ENCODE measurements around the gene NECAB3. TPM values are rescaled to one million over a fixed set of nuclear protein-coding genes. Genes with fewer than 3 reads are reported as not detected.

The NECAB3 gene
- total RNA-seq, 1 experiment from 2014 or later: 43.5 TPM

DNA sequence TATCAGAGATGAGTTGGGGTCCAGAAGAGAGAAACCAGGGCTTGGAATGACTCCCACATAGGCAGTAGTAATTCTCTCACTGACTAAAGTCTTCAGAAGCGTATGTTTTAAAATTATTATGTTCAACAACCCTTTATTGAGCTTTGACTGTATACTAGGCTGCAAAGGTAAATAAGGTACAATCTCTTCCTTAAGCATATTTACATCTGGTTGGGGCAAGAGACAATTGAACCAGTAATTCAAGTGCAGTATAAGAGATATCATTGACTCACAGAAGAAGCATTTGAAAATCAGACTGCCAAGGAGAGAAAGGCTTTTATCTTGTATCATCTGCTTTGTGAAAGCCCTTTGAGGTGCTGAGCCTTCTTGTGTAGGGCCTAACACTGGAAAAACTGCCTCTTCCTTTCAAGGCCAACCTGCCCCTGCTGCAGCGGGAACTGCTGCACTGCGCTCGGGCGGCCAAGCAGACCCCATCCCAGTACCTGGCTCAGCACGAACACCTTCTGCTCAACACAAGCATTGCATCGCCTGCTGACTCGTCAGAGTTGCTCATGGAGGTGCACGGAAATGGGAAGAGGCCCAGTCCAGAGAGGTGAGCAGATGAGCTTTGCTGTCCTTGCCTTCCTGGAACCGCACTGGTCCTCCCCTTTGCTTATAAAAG lies 51.4 kb downstream of the NECAB3 start:
- H2AFZ ChIP-seq (ENCODE audit: low read length): no peak overlapping the region
- no peak overlapping the region for H3K9ac ChIP-seq (ENCODE audit: low read length)
- H4K20me1 ChIP-seq (ENCODE audit: low read length): no peaks in the 10 kb centered on the region
- H3K36me3 ChIP-seq (ENCODE audit: low read depth, low read length): peaks cover 7% of the 10 kb centered on the region; the same call in 1 of the 2 replicates
- no peaks in the 10 kb centered on the region for H3K9me3 ChIP-seq (ENCODE audit: low read length)
- no peaks in the 10 kb centered on the region for H3K27me3 ChIP-seq (ENCODE audit: low read length)
- DNase-seq (no peak), ATAC-seq (no peak)
- H3K4me3 ChIP-seq (ENCODE audit: low read length): no peak overlapping the region
- H3K27ac ChIP-seq (ENCODE audit: low read length): no peak overlapping the region
- no peaks in the 10 kb centered on the region for H3K79me2 ChIP-seq (ENCODE audit: low read length)
- BruUV-seq (replicated peaks): no TSS peak
- ChIA-PET CTCF (no interaction called here), POLR2A (ENCODE audit: unreplicated experiment) (interaction anchor here (0.6 kb wide), 1 partner anchor 96 kb away, joined by 4 read pairs; no protein-coding TSS in a partner anchor)
- no peaks in the 10 kb centered on the region for H3F3A ChIP-seq (ENCODE audit: low read length, unreplicated experiment)
- no peaks in the 10 kb centered on the region for H3K9me2 ChIP-seq (replicated peaks; ENCODE audit: low read length)
- no peak for TF ChIP-seq EZH2 (IDR thresholded peaks at IDR 0.05; ENCODE audit: low read length, unreplicated experiment)
- no peaks in the 10 kb centered on the region for H3K4me1 ChIP-seq (ENCODE audit: insufficient read depth, low read length)
- intact Hi-C loops (cut with micrococcal nuclease): no loop called here
- H3K4me2 ChIP-seq (ENCODE audit: low read length): no peak overlapping the region

DNA sequence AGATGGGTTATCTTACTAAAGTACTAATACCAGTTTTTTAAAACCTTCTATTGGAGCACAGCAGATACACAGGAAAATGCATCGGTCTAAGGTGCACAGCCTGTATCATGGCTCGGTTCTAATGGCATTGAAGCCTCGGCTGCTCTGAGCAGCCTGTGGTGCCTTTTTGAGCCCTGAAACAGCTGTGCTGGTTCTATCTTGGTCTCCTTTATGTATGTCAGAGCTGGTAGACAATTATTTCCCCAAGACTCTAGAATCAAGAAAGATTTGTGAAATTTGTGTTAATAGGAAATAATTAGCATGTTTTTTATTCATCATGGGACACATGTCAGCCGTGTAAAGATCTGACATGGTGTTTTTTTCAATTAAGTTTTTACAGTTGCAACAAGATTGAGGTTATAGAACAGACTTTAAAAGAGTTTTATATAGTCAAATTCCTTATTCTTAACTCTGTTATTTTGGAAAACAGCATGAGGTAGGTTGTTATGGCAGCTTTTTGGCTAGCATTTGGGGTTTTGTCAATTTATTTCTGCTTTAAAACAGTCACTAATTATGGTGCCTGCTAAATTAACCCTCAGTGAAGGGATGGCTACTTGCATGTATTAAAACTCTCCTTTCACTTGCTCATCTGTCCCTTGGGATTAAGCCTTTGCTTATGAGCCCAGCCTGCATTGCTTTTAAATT lies 52.4 kb downstream of the NECAB3 start:
- ChIA-PET CTCF (no interaction called here), POLR2A (ENCODE audit: unreplicated experiment) (no interaction called here)
- Histone ChIP-seq H3F3A (ENCODE audit: low read length, unreplicated experiment) (no peaks in the 10 kb centered on the region), H3K4me3 (ENCODE audit: low read length) (no peak overlapping the region), H3K36me3 (ENCODE audit: low read depth, low read length) (peaks cover 9% of the 10 kb centered on the region; the same call in 1 of the 2 replicates), H3K9me2 (replicated peaks; ENCODE audit: low read length) (no peaks in the 10 kb centered on the region), H3K27ac (ENCODE audit: low read length) (no peak overlapping the region), H2AFZ (ENCODE audit: low read length) (no peak overlapping the region), H3K4me2 (ENCODE audit: low read length) (no peak overlapping the region), H4K20me1 (ENCODE audit: low read length) (no peaks in the 10 kb centered on the region), H3K9ac (ENCODE audit: low read length) (no peak overlapping the region), H3K79me2 (ENCODE audit: low read length) (no peaks in the 10 kb centered on the region), H3K4me1 (ENCODE audit: insufficient read depth, low read length) (no peaks in the 10 kb centered on the region), H3K9me3 (ENCODE audit: low read length) (no peaks in the 10 kb centered on the region), H3K27me3 (ENCODE audit: low read length) (no peaks in the 10 kb centered on the region)
- intact Hi-C loops (cut with micrococcal nuclease): no loop called here
- DNase-seq (no peak), ATAC-seq (no peak)
- BruUV-seq (replicated peaks): no TSS peak
- no peak for TF ChIP-seq EZH2 (IDR thresholded peaks at IDR 0.05; ENCODE audit: low read length, unreplicated experiment)
- TF ChIP-seq EZH2phosphoT487 (IDR thresholded peaks at IDR 0.05; ENCODE audit: borderline replicate concordance, low read length): no peak
- TF ChIP-seq, protein P1, sequence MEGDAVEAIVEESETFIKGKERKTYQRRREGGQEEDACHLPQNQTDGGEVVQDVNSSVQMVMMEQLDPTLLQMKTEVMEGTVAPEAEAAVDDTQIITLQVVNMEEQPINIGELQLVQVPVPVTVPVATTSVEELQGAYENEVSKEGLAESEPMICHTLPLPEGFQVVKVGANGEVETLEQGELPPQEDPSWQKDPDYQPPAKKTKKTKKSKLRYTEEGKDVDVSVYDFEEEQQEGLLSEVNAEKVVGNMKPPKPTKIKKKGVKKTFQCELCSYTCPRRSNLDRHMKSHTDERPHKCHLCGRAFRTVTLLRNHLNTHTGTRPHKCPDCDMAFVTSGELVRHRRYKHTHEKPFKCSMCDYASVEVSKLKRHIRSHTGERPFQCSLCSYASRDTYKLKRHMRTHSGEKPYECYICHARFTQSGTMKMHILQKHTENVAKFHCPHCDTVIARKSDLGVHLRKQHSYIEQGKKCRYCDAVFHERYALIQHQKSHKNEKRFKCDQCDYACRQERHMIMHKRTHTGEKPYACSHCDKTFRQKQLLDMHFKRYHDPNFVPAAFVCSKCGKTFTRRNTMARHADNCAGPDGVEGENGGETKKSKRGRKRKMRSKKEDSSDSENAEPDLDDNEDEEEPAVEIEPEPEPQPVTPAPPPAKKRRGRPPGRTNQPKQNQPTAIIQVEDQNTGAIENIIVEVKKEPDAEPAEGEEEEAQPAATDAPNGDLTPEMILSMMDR (conservative IDR thresholded peaks at IDR 0.05; ENCODE audit: low read depth, low read length): no peak

DNA sequence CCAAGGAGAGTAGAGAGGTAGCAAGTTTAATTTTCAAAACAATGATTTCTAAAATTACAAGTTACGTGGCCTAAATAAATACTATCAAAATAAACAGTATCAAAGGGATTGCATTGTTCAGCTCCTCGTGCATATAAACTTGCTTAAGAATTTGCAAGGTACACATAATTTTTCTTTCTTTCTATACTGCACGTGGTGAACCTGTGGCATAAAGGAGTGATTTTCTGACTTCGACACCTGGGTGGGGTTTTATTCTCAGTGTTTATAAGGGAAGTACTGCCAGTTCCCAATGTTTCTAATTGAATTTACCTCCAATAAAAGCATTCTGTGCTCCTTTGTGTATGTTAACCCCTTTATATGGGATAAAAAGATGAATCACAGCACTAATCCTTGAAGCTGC lies 62.2 kb downstream of the NECAB3 start:
- Histone ChIP-seq H3K27me3 (ENCODE audit: low read length) (no peaks in the 10 kb centered on the region), H3K4me2 (ENCODE audit: low read length) (no peak overlapping the region), H3F3A (ENCODE audit: low read length, unreplicated experiment) (no peaks in the 10 kb centered on the region), H3K9me3 (ENCODE audit: low read length) (no peaks in the 10 kb centered on the region), H3K9ac (ENCODE audit: low read length) (no peak overlapping the region), H4K20me1 (ENCODE audit: low read length) (no peaks in the 10 kb centered on the region), H3K36me3 (ENCODE audit: low read depth, low read length) (peaks cover 5% of the 10 kb centered on the region; the same call in 1 of the 2 replicates), H3K4me3 (ENCODE audit: low read length) (no peak overlapping the region), H3K4me1 (ENCODE audit: insufficient read depth, low read length) (no peaks in the 10 kb centered on the region), H3K79me2 (ENCODE audit: low read length) (no peaks in the 10 kb centered on the region), H2AFZ (ENCODE audit: low read length) (no peak overlapping the region), H3K27ac (ENCODE audit: low read length) (no peak overlapping the region), H3K9me2 (replicated peaks; ENCODE audit: low read length) (no peaks in the 10 kb centered on the region)
- DNase-seq (no peak), ATAC-seq (no peak)
- ChIA-PET POLR2A (ENCODE audit: unreplicated experiment) (no interaction called here), CTCF (no interaction called here)
- intact Hi-C loops (cut with micrococcal nuclease): no loop called here
- TF ChIP-seq EZH2phosphoT487 (IDR thresholded peaks at IDR 0.05; ENCODE audit: borderline replicate concordance, low read length) (no peak), EZH2 (IDR thresholded peaks at IDR 0.05; ENCODE audit: low read length, unreplicated experiment) (no peak)
- TF ChIP-seq, protein P1 (conservative IDR thresholded peaks at IDR 0.05; ENCODE audit: low read depth, low read length): no peak
- BruUV-seq (replicated peaks): no TSS peak
